SK-N-SH (cell line): ENCODE measurements around the gene PBX2. TPM values are rescaled to one million over a fixed set of nuclear protein-coding genes. Genes with fewer than 3 reads are reported as not detected.
A peak's percentile ranks its signal among the peaks of the same experiment; 100 is the strongest.

Experiments used
- CTCF ChIA-PET: fragments of 300-600, 350-600 bp; formaldehyde crosslinking; extraction: SDS; loops from one replicate; lab custom pipeline; 2021; lab: Yijun Ruan, JAX
- POLR2A ChIA-PET: fragments of 350-600 bp; sonication (Branson Sonifier 250); formaldehyde crosslinking; extraction: SDS; loops from one replicate; lab custom pipeline; 2020; ENCODE audit warnings: antibody characterized with exemption, inconsistent platforms; lab: Yijun Ruan, JAX
- DNase-seq: peaks from one replicate; pipeline ENCODE4 v3.0.0; 2012
- H2AFZ ChIP-seq: fragments of 200-600 bp; sonication (generic); 2 replicates; pipeline ENCODE4 v1.8.1; 2016; ENCODE audit warnings: antibody characterized with exemption, mild to moderate bottlenecking, low read depth
- H3F3A ChIP-seq: fragments of 200-600 bp; sonication (generic); replicated peaks from 2 replicates; pipeline ENCODE3; 2016; ENCODE audit warnings: antibody characterized with exemption, mild to moderate bottlenecking; ENCODE audit not compliant: insufficient read depth
- H3K27ac ChIP-seq, 2 experiments: fragments of 200-500 bp in 1 of 2; fragments of 200-600 bp in 1 of 2; sonication (Bioruptor generic) in 1 of 2; sonication (generic), shearing (Covaris generic) in 1 of 2; 2 replicates each; pipeline versions ENCODE4 v1.5.1 to v1.6.1; 2014 to 2016; ENCODE audit warnings: low read depth in 2 of 2, inconsistent platforms in 1 of 2, low read length in 1 of 2, mild to moderate bottlenecking in 1 of 2, mixed read lengths in 1 of 2
- H3K27me3 ChIP-seq: fragments of 200-600 bp; sonication (generic), shearing (Covaris generic); 2 replicates; pipeline ENCODE4 v1.6.1; 2016; ENCODE audit warnings: mixed run types; ENCODE audit not compliant: insufficient read depth
- H3K36me3 ChIP-seq, 2 experiments: fragments of 200-500 bp in 1 of 2; fragments of 200-600 bp in 1 of 2; sonication (Bioruptor generic) in 1 of 2; sonication (generic) in 1 of 2; replicated peaks in 1 of 2; 2 replicates each; pipeline versions ENCODE3 to v1.5.1; 2014 to 2016; ENCODE audit warnings: low read length in 1 of 2, mild to moderate bottlenecking in 1 of 2; ENCODE audit not compliant: insufficient read depth in 2 of 2, control insufficient read depth in 1 of 2
- H3K4me1 ChIP-seq, 2 experiments: fragments of 200-500 bp in 1 of 2; fragments of 200-600 bp in 1 of 2; sonication (Bioruptor generic) in 1 of 2; sonication (generic), shearing (Covaris generic) in 1 of 2; 2 replicates each; pipeline versions ENCODE4 v1.5.1 to v1.6.1; 2014 to 2016; ENCODE audit warnings: low read depth in 1 of 2, low read length in 1 of 2, mixed run types in 1 of 2; ENCODE audit not compliant: insufficient read depth in 2 of 2, control insufficient read depth in 1 of 2
- H3K4me2 ChIP-seq: fragments of 200-600 bp; sonication (generic), shearing (Covaris generic); 2 replicates; pipeline ENCODE4 v1.6.1; 2017; ENCODE audit warnings: mixed run types
- H3K4me3 ChIP-seq, 2 experiments: fragments of 200-500 bp in 1 of 2; fragments of 200-600 bp in 1 of 2; sonication (Bioruptor generic) in 1 of 2; sonication (generic), shearing (Covaris generic) in 1 of 2; 2 replicates each; pipeline versions ENCODE4 v1.5.1 to v1.8.1; 2014 to 2016; ENCODE audit warnings: low read depth in 2 of 2, inconsistent platforms in 1 of 2, low read length in 1 of 2, mild to moderate bottlenecking in 1 of 2, mixed read lengths in 1 of 2, moderate library complexity in 1 of 2
- H3K79me2 ChIP-seq: fragments of 200-600 bp; sonication (generic); 2 replicates; pipeline ENCODE4 v1.8.1; 2017; ENCODE audit warnings: mild to moderate bottlenecking; ENCODE audit not compliant: insufficient read depth
- H3K9ac ChIP-seq: fragments of 200-600 bp; sonication (generic); 2 replicates; pipeline ENCODE4 v1.6.1; 2017; ENCODE audit warnings: mixed run types
- H3K9me2 ChIP-seq: fragments of 200-600 bp; sonication (generic); 2 replicates; pipeline ENCODE4 v1.6.1; 2017; ENCODE audit warnings: mixed run types
- H3K9me3 ChIP-seq: fragments of 200-600 bp; sonication (generic); 2 replicates; pipeline ENCODE4 v1.6.1; 2017; ENCODE audit warnings: mixed run types, mild to moderate bottlenecking, moderate library complexity
- H4K20me1 ChIP-seq: fragments of 200-600 bp; sonication (generic); 2 replicates; pipeline ENCODE4 v1.6.1; 2017; ENCODE audit warnings: mild to moderate bottlenecking, mixed run types; ENCODE audit not compliant: insufficient read depth
- CHD2 ChIP-seq: fragments of 150-350 bp; IDR thresholded peaks from 2 replicates; pipeline ENCODE4 v1.6.1; 2018; ENCODE audit warnings: low read length; ENCODE audit not compliant: partially characterized antibody
- ELF1 ChIP-seq: IDR thresholded peaks from 2 replicates; pipeline ENCODE4 v1.4.0; 2012
- EP300 ChIP-seq, 2 experiments: IDR thresholded peaks; 2 replicates each; pipeline versions ENCODE4 v1.4.0 to v1.6.1; 2012; ENCODE audit warnings: borderline replicate concordance in 1 of 2, low read depth in 1 of 2, low read length in 1 of 2
- FOSL2 ChIP-seq: IDR thresholded peaks from 2 replicates; pipeline ENCODE4 v1.4.0; 2012; ENCODE audit warnings: low read depth, mild to moderate bottlenecking, moderate library complexity, borderline replicate concordance
- FOXJ3 ChIP-seq: sonication (generic); formaldehyde crosslinking; IDR thresholded peaks from 2 replicates; pipeline ENCODE4 v1.5.1; 2020; ENCODE audit warnings: mild to moderate bottlenecking, missing genetic modification reagents
- FOXM1 ChIP-seq: IDR thresholded peaks from 2 replicates; pipeline ENCODE4 v1.4.0; 2012; ENCODE audit warnings: low read depth, mild to moderate bottlenecking
- GABPA ChIP-seq: IDR thresholded peaks from 2 replicates; pipeline ENCODE4 v1.4.0; 2012; ENCODE audit warnings: low read depth, mild to moderate bottlenecking
- GATA2 ChIP-seq: sonication (generic); formaldehyde crosslinking; IDR thresholded peaks from 2 replicates; pipeline ENCODE4 v1.5.0; 2020; ENCODE audit warnings: mild to moderate bottlenecking, missing genetic modification reagents
- MEF2A ChIP-seq: IDR thresholded peaks from 2 replicates; pipeline ENCODE4 v1.4.0; 2012; ENCODE audit warnings: low read depth, borderline replicate concordance
- MXI1 ChIP-seq: IDR thresholded peaks from 2 replicates; pipeline ENCODE4 v1.6.1; 2012; ENCODE audit warnings: mild to moderate bottlenecking, low read depth, low read length, improper control_type of control experiment
- NFIC ChIP-seq: IDR thresholded peaks from 2 replicates; pipeline ENCODE4 v1.4.0; 2012; ENCODE audit warnings: borderline replicate concordance
- NRF1 ChIP-seq: IDR thresholded peaks from 2 replicates; pipeline ENCODE4 v1.6.1; 2012; ENCODE audit warnings: low read depth, mild to moderate bottlenecking, low read length
- POLR2AphosphoS5 ChIP-seq: IDR thresholded peaks from 2 replicates; pipeline ENCODE4 v1.6.1; 2012; ENCODE audit warnings: low read depth, low read length
- RCOR1 ChIP-seq: fragments of 150-350 bp; IDR thresholded peaks from 2 replicates; pipeline ENCODE4 v1.6.1; 2017; ENCODE audit warnings: antibody characterized with exemption, low read length
- TAF1 ChIP-seq: IDR thresholded peaks from 2 replicates; pipeline ENCODE4 v1.6.1; 2012; ENCODE audit warnings: low read depth, mild to moderate bottlenecking, low read length, moderate library complexity, borderline replicate concordance
- YY1 ChIP-seq: IDR thresholded peaks from 2 replicates; pipeline ENCODE4 v1.4.0; 2012; ENCODE audit warnings: low read depth, mild to moderate bottlenecking
- WGBS: methylation state at CpG from one replicate; pipeline ENCODE4 v1.1.6; 2017; ENCODE audit warnings: low lambda C conversion rate; 5-methylcytosine and 5-hydroxymethylcytosine counted together
- polyA plus RNA-seq, 3 experiments: library from polyadenylated mRNA; depleted of rRNA; stranded (reverse); fragments of >200 nt; gene quantifications; 2 replicates each; pipeline ENCODE4 v1.2.3, GENCODE V29; 2012
- TF ChIP-seq, protein P1 (sequence below): fragments of 200-600 bp; sonication (generic); IDR thresholded peaks from 2 replicates; pipeline ENCODE4 v1.6.1; 2017; ENCODE audit warnings: antibody characterized with exemption, mild to moderate bottlenecking, moderate library complexity
- TF ChIP-seq, protein P2 (sequence below): IDR thresholded peaks from 2 replicates; pipeline ENCODE4 v1.4.0; 2012; ENCODE audit warnings: low read depth, borderline replicate concordance
- TF ChIP-seq, protein P3 (sequence below): IDR thresholded peaks from 2 replicates; pipeline ENCODE4 v1.4.0; 2012; ENCODE audit warnings: low read depth
- TF ChIP-seq, protein P4 (sequence below): fragments of 150-350 bp; IDR thresholded peaks from 2 replicates; pipeline ENCODE4 v1.6.1; 2016; ENCODE audit warnings: mild to moderate bottlenecking, low read depth, low read length
- TF ChIP-seq, protein P5 (sequence below): IDR thresholded peaks from 2 replicates; pipeline ENCODE4 v1.4.0; 2012; ENCODE audit warnings: low read depth, borderline replicate concordance

Gene PBX2
- polyA plus RNA-seq, 1 of the 3 experiments (the other 2 are of a cell fraction), result 74.5 TPM

DNA sequence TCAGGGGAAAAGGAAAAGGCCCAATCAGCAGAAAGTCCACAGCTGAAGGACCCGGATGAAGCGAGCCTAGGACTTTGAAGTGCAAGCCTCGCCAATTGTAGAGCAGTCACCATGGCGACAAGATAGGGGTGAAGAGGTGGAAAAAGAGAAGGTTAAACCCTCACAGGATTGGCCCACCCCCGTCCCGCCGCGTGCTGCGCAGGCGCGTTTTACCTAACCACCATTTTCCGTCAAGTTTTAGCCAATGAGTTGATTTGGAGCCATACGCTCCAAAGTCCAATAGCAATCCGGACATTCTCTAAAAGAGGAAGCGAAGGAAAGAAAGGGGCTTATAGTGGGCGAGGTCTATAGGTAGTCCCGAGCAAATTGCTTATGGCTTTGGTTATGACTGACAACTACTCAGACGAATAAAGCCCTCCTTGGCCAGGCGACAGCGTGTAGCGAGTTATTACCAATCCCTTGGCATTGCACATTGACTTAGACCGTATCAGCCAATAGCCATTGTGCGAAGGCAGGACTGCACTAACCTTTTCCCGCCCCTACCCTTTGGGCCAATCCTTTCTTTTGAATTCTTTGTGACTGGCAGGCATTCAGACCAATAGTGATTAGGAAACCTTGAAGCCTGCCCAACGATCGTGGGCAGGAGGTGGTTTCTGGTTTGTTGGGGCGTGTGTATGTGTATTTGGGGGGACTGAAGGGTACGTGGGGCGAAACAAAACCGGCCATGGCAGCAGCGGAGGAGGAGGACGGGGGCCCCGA lies 12.0 kb downstream of the PBX2 start, which contains the start of gene RNF5 (continued):
- TF ChIP-seq CHD2 (peak; percentile 91), ELF1 (peak; percentile 43)

DNA sequence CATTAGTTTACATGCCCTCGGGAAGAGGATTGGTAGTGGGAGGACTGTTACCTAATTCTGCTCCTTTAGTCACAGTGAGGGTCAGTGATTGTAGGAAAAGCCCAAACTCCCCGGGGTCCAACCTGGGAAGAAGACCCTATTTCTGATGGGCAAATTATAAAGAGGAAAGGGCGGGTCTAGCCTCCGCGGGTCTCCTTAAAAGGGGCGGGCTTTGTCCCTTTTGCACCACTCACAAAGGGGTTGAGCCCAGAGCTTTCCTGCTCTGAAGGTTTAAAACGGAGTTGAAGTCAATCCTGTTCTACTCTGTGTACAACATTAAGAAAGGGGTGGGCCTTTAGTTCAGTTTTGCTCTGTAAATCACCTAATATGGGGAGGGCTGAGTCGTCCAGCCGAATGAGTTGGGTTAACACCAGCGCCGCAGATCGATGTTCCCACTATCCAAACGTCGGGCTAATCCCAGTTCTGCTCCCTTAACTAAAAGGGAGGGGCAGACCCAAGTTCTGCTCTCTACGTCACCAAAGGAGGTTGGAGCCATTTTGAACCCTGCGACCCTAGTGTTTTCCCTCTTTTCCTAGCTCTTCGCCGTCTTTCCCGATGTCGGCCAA lies 12.7 kb downstream of the PBX2 start:
- TF ChIP-seq NFIC (no peak), EP300 (IDR thresholded peaks at IDR 0.05; ENCODE audit: borderline replicate concordance in 1 of 2, low read depth in 1 of 2, low read length in 1 of 2) (no peak), YY1 (peak; percentile 79), FOXJ3 (no peak), GATA2 (CRISPR knock-in tag) (no peak), MXI1 (no peak), TAF1 (peak; percentile 49), RCOR1 (no peak), GABPA (peak; percentile 33; the same call in 1 of the 2 replicates), MEF2A (no peak), FOSL2 (no peak), FOXM1 (no peak), NRF1 (no peak), CHD2 (no peak), POLR2AphosphoS5 (peak; percentile 56)
- TF ChIP-seq, protein P1, sequence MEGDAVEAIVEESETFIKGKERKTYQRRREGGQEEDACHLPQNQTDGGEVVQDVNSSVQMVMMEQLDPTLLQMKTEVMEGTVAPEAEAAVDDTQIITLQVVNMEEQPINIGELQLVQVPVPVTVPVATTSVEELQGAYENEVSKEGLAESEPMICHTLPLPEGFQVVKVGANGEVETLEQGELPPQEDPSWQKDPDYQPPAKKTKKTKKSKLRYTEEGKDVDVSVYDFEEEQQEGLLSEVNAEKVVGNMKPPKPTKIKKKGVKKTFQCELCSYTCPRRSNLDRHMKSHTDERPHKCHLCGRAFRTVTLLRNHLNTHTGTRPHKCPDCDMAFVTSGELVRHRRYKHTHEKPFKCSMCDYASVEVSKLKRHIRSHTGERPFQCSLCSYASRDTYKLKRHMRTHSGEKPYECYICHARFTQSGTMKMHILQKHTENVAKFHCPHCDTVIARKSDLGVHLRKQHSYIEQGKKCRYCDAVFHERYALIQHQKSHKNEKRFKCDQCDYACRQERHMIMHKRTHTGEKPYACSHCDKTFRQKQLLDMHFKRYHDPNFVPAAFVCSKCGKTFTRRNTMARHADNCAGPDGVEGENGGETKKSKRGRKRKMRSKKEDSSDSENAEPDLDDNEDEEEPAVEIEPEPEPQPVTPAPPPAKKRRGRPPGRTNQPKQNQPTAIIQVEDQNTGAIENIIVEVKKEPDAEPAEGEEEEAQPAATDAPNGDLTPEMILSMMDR, result no peak
- TF ChIP-seq, protein P2, sequence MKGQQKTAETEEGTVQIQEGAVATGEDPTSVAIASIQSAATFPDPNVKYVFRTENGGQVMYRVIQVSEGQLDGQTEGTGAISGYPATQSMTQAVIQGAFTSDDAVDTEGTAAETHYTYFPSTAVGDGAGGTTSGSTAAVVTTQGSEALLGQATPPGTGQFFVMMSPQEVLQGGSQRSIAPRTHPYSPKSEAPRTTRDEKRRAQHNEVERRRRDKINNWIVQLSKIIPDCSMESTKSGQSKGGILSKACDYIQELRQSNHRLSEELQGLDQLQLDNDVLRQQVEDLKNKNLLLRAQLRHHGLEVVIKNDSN, result no peak
- TF ChIP-seq, protein P3, sequence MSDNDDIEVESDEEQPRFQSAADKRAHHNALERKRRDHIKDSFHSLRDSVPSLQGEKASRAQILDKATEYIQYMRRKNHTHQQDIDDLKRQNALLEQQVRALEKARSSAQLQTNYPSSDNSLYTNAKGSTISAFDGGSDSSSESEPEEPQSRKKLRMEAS, result no peak
- TF ChIP-seq, protein P4, sequence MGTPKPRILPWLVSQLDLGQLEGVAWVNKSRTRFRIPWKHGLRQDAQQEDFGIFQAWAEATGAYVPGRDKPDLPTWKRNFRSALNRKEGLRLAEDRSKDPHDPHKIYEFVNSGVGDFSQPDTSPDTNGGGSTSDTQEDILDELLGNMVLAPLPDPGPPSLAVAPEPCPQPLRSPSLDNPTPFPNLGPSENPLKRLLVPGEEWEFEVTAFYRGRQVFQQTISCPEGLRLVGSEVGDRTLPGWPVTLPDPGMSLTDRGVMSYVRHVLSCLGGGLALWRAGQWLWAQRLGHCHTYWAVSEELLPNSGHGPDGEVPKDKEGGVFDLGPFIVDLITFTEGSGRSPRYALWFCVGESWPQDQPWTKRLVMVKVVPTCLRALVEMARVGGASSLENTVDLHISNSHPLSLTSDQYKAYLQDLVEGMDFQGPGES, result no peak
- TF ChIP-seq, protein P5, sequence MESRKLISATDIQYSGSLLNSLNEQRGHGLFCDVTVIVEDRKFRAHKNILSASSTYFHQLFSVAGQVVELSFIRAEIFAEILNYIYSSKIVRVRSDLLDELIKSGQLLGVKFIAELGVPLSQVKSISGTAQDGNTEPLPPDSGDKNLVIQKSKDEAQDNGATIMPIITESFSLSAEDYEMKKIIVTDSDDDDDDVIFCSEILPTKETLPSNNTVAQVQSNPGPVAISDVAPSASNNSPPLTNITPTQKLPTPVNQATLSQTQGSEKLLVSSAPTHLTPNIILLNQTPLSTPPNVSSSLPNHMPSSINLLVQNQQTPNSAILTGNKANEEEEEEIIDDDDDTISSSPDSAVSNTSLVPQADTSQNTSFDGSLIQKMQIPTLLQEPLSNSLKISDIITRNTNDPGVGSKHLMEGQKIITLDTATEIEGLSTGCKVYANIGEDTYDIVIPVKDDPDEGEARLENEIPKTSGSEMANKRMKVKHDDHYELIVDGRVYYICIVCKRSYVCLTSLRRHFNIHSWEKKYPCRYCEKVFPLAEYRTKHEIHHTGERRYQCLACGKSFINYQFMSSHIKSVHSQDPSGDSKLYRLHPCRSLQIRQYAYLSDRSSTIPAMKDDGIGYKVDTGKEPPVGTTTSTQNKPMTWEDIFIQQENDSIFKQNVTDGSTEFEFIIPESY, result no peak
- Histone ChIP-seq H3K9me2 (no peaks in the 10 kb centered on the region), H3K79me2 (peaks cover 47% of the 10 kb centered on the region), H3K4me2 (peak overlapping the region; percentile 81), H3K4me3 (peak overlapping the region; percentile 84 to 99), H3K27ac (peak overlapping the region; percentile 98 to 99), H3K36me3 (peaks cover 9 to 12% of the 10 kb centered on the region in 2 experiments), H4K20me1 (no peaks in the 10 kb centered on the region), H3F3A (peaks cover 13% of the 10 kb centered on the region), H3K4me1 (peaks cover 12 to 40% of the 10 kb centered on the region in 2 experiments; a peak in 3 of 4 replicates), H2AFZ (peak overlapping the region; percentile 88), H3K27me3 (no peaks in the 10 kb centered on the region), H3K9ac (peak overlapping the region; percentile 84), H3K9me3 (no peaks in the 10 kb centered on the region)
- 3% methylated on average over 19 of the region's 20 CpGs for WGBS
- POLR2A ChIA-PET, result interaction anchor here (1.3 to 4.1 kb wide), 6 partner anchors 13 to 794 kb away, joined by 5 to 22 read pairs (median 6); partner anchors contain the start of genes ATF6B, FKBPL, PBX2 and PRRT1
- peak; percentile 55 for DNase-seq
- CTCF ChIA-PET, result interaction anchor here (1.4 to 1.6 kb wide), 2 partner anchors 18 to 129 kb away, joined by 4 read pairs; no protein-coding TSS in a partner anchor
